Germinal center (tissue), 1 donor: ENCODE measurements around the gene HSP90AB1.

Experiments used
- DNase-seq: peaks from one replicate; pipeline ENCODE4 v3.0.0; 2012; ENCODE audit warnings: mixed read lengths, low spot score

The HSP90AB1 gene

GRCh38 chr6:44289726-44290260, 42.9 kb downstream of the HSP90AB1 start:
- no peak for DNase-seq

GRCh38 chr6:44291841-44292240, 44.9 kb downstream of the HSP90AB1 start:
- no peak for DNase-seq

GRCh38 chr6:44292661-44293365, 45.9 kb downstream of the HSP90AB1 start:
- DNase-seq, result no peak

- no peak for DNase-seq
Measured at GRCh38 chr6:44294832-44295791, 48.2 kb downstream of the HSP90AB1 start.

GRCh38 chr6:44297063-44298038, 50.5 kb downstream of the HSP90AB1 start:
- peak; percentile 29 for DNase-seq

DNA sequence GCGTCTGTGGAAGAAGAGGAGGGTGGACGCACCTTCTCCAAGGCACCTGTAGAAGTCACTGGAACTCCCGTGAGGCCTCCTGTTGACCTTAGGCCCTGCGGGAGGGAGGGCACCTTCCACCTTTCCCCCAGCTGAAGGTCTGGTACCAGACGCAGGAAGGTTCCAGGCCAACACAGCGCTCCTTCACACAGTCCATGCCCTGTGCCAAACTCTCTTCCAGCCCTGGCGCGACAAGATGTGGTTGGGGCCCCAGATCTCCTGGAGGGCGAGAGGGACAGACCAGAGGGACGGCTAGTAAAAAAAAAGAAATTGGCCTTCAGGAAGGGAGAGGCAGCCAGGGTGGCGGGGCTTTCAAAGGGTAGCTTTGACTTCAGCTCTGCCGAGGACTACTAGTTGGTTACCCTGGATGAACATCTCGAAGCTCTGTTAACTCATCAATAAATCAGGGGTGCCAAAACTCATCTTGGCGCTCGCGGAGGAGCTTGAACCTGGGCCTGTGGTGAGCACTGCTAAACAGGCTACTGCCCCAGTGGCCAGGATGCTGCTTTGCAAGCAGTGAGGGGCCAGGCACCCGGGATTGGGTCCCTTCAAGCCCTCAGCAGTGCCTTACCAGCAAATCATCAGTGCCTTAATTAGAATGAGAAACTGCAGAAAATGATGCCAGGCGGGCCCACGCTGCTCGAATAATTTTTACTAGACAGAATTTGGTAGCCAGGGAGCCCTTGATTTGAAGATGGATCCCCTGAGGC, 51.3 kb downstream of the HSP90AB1 start:
- DNase-seq, result no peak

- no peak for DNase-seq
Measured at GRCh38 chr6:44298864-44299263, 52.0 kb downstream of the HSP90AB1 start.

- no peak for DNase-seq
Measured at GRCh38 chr6:44300292-44300823, 53.5 kb downstream of the HSP90AB1 start.

- no peak for DNase-seq
Measured at GRCh38 chr6:44301106-44301505, 54.2 kb downstream of the HSP90AB1 start.

GRCh38 chr6:44301782-44302564, 55.1 kb downstream of the HSP90AB1 start:
- DNase-seq, result no peak

- no peak for DNase-seq
Measured at GRCh38 chr6:44302856-44303255, 56.0 kb downstream of the HSP90AB1 start.
